ENCODE results near the gene GCSAM.
"Not testable (repeated sequence)": the region's sequence is repeated elsewhere in the genome, so short reads cannot be mapped to it uniquely, and the experiment has no call there.

Gene GCSAM

DNA sequence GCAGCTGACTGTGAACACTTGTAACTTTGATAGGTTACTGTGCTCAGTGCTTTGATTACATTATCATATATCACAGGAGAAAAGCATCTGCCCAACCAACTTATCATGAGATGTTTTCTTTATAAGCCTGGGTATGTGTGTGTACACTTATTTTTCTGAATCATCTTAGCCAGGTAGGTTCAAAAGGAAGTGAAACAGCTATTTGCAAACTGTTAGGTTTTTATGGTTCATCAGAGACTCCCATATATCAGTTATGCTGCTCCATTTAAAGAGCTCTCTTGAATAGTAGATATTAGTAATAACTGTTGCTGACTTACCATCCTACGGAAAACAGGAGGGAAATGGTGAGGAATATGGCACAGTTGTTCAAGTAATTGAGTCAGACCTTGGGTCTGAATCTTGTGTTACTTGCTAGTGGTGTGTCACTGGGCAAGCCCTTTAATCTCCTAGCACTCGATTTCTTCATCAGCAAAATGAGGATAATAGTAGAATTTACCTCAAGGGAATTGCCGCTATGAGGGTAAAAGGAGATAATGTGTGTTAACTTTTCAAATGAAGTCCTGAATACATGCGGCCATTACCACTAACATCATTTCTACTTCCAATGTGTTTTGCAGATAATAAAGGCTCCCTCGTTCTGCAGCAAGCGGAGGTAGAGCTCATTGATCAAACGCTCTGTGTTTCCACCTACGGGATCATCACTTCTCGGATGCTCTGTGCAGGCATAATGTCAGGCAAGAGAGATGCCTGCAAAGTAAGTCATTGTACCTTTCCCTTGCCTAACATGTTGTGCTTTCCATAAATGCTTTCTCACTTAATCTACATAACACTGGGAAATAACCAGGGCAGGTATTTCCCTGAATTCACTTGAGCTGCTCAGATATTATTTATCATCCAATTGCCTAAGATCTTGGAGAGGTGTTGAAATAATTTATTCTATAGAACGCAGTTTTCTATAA is 54.6 kb downstream of the GCSAM start:
- intact Hi-C loops (cut with DNase I), result no loop called here
- no peak for DNase-seq

DNA sequence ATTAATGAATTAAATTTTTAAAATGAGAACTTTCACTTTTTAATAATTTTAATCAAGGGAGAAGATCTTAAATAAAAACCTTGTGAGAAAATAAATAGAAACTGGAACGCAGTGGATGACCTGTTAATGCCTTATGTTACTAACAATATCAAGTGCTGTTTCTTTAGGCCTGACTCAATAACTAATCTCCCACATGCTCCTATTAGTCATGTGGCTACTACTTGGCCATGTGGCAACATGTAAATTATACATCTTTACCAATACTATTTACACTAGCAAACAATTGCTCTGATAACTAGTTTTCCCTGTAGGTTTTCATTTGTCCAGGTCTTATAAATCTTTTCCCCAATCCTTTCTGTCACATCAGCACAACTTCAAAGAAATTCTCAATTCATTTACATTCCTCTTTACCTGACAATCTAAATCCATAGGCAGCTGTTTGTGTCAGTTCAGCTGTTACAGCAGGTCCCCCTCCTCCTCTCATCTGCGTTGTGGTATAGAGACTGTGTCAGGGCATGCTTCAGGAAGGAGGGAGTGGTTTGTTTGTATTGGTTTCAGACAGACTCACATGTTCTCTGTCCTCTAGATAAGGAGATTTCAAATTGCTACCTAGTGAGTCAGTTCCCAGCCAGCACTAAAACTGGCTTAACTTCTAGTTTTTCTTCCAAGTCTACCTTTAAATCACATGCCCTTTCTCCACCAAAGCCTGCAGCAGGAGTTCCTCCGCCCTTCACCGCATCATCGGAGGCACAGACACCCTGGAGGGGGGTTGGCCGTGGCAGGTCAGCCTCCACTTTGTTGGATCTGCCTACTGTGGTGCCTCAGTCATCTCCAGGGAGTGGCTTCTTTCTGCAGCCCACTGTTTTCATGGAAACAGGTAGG is 58.2 kb downstream of the GCSAM start:
- DNase-seq, result peak in 1 of 10 donors; percentile 48
- intact Hi-C loops (cut with DNase I), result no loop called here

DNA sequence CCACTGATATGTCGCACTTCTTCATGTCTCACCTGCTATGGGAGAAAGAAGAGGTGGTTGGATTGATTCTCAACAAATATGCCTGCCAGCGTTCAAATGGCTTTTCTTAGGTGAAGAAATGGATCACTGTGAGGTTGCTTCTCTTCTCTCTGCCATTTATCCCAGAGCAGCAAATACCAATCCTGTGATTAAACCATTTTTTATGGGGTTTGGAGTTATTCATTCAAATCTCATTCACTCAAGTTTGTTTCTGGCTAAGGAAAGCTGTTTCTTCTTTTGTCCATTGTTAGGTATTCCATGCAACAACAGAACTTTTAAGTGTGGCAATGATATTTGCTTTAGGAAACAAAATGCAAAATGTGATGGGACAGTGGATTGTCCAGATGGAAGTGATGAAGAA is 59.0 kb downstream of the GCSAM start:
- intact Hi-C loops (cut with DNase I), result no loop called here

DNA sequence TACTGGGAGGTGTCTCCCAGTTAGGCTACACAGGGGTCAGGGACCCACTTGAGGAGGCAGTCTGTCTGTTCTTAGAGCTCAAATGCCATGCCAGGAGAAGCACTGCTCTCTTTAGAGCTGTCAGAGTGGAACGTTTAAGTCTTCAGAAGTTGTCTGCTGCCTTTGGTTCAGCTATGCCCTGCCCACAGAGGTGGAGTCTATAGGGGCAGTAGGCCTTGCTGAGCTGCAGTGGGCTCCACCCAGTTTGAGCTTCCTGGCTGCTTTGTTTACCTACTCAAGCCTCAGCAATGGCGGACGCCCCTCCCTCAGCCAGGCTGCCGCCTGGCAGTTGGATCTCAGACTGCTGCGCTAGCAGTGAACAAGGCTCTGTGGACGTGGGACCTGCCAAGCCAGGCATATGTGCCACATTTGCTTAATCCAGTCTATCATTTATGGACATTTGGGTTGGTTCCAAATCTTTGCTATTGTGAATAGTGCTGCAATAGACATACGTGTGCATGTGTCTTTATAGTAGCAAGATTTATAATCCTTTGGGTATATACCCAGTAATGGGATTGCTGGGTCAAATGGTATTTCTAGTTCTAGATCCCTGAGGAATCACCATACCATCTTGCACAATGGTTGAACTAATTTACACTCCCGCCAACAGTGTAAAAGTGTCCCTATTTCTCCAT is 60.5 kb downstream of the GCSAM start:
- intact Hi-C loops (cut with DNase I), result not testable (repeated sequence)
- peak in 2 of 10 donors; percentile 42 to 65 for DNase-seq

More for the DNA sequence above, 59.0 kb downstream of the GCSAM start:
- no peak for DNase-seq
